ENCODE data around the gene STK24.

The STK24 gene

DNA sequence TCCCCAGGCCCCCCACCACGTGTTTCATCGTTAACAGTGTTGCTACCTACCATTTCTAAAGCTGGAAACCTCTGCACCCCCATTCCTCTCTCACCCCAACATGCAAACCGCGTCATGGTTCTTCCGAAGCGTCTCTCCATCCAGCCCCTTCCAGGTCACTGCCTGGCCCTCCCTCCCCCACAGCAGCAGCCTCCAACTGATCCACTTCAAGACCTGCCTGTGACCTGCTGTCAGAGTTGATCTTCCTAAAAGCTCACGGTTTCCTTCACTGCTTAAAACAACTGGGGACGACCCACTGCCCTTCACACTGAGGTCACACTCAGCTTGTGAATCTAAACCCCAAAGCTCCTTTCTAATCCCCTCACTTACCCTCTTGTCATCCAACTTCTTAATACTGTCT, 47.7 kb downstream of the STK24 start:
- TF ChIP-seq, protein P1, sequence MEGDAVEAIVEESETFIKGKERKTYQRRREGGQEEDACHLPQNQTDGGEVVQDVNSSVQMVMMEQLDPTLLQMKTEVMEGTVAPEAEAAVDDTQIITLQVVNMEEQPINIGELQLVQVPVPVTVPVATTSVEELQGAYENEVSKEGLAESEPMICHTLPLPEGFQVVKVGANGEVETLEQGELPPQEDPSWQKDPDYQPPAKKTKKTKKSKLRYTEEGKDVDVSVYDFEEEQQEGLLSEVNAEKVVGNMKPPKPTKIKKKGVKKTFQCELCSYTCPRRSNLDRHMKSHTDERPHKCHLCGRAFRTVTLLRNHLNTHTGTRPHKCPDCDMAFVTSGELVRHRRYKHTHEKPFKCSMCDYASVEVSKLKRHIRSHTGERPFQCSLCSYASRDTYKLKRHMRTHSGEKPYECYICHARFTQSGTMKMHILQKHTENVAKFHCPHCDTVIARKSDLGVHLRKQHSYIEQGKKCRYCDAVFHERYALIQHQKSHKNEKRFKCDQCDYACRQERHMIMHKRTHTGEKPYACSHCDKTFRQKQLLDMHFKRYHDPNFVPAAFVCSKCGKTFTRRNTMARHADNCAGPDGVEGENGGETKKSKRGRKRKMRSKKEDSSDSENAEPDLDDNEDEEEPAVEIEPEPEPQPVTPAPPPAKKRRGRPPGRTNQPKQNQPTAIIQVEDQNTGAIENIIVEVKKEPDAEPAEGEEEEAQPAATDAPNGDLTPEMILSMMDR (IDR thresholded peaks at IDR 0.05), result no peak

DNA sequence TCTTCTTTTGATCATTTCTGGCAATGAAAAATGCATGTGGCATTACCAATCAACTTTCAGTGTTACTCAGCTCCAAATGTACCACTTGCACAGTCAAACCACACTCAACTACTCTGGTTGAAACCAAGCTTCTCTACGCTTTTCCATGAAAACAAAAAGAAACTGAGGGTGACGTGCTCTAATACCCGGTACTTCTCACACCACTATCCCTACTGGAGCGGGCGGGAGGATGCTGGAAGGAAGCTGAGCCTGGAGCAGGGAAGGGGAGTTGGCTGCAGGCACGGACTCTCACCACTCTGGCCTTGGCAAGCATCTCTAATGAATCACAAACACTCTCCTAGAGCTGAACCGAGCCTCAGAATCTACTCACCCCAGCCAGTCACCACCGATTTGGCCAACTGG, 48.2 kb downstream of the STK24 start:
- TF ChIP-seq, protein P1 (IDR thresholded peaks at IDR 0.05), result no peak

- TF ChIP-seq, protein P1 (IDR thresholded peaks at IDR 0.05), result no peak
Observed at GRCh38 chr13:98527526-98527925, 49.4 kb downstream of the STK24 start.

GRCh38 chr13:98526182-98526512, 50.8 kb downstream of the STK24 start:
- TF ChIP-seq, protein P1 (IDR thresholded peaks at IDR 0.05), result no peak

GRCh38 chr13:98525456-98526181, 51.3 kb downstream of the STK24 start:
- TF ChIP-seq, protein P1 (IDR thresholded peaks at IDR 0.05), result no peak

DNA sequence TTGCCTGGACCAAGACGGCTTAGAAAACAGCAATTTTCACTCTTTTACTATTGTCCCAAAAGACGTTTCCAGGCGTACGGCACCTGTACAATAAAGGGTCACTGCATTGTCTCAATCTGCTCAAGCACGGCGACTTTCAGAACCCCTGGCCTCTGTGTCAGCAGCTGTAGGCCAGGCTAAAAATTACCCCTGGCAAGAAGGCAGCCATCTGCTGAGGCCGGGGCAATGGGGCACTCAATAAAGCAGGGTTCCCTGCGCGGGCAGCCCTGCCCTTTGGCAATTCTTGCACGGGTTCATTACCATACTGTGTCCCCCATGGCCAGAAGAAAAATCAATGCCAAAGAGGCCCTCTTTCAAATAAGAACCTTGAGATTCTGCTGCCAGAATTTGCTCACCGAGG, 52.1 kb downstream of the STK24 start:
- TF ChIP-seq, protein P1 (IDR thresholded peaks at IDR 0.05), result no peak

DNA sequence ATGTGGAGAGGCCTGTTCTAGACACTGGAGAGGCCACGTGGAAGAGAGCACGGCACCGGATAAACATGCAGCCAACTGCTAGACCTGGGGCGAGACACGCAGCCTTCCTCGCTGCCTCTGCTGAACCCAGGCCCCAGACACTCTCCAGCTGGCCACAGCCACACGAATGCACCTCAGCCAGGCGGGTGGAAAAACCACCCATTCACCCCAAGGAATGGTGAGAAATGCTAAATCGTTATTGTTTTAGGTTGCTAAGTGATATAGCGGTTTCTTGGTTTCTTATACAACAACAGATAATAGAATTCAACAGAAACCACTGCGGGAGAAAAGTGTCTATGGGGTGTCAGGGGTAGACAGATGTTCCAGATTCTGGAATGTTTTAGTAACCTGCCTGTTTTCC, 52.5 kb downstream of the STK24 start:
- TF ChIP-seq, protein P1 (IDR thresholded peaks at IDR 0.05), result no peak
